Stimulated activated CD4-positive, alpha-beta T cell treated with anti-CD3 and anti-CD28 coated beads, TNF-alpha, amount 100 ng/mL, for 24 hours (primary cell): ENCODE results near the gene CREB3.

Experiments used
- DNase-seq, 3 experiments: peaks; one replicate each; pipeline ENCODE4 v3.0.0-alpha.2; 2020; ENCODE audit warnings: low read depth in 3 of 3

CREB3 gene

GRCh38 chr9:35700942-35701341 lies 31.5 kb upstream of the CREB3 start:
- DNase-seq = no peak

- no peak for DNase-seq
Observed at GRCh38 chr9:35702696-35703095, 29.8 kb upstream of the CREB3 start.

- no peak for DNase-seq
Observed at GRCh38 chr9:35703906-35704672, 28.4 kb upstream of the CREB3 start.

GRCh38 chr9:35705372-35705771 lies 27.1 kb upstream of the CREB3 start:
- DNase-seq = no peak

- no peak for DNase-seq
Observed at GRCh38 chr9:35705836-35706430, 26.5 kb upstream of the CREB3 start.

- no peak for DNase-seq
Observed at GRCh38 chr9:35706951-35707350, 25.5 kb upstream of the CREB3 start.

- DNase-seq = no peak
Observed at GRCh38 chr9:35708146-35708545, 24.3 kb upstream of the CREB3 start.

GRCh38 chr9:35710818-35711500 lies 21.5 kb upstream of the CREB3 start:
- no peak for DNase-seq

GRCh38 chr9:35711501-35712428 lies 20.7 kb upstream of the CREB3 start:
- no peak for DNase-seq

- DNase-seq = no peak
Observed at GRCh38 chr9:35712762-35713400, 19.6 kb upstream of the CREB3 start.

GRCh38 chr9:35713578-35713977 lies 18.9 kb upstream of the CREB3 start:
- no peak for DNase-seq

GRCh38 chr9:35714123-35714522 lies 18.3 kb upstream of the CREB3 start:
- no peak for DNase-seq

- DNase-seq = no peak
Observed at GRCh38 chr9:35714579-35715252, 17.8 kb upstream of the CREB3 start.

- DNase-seq = no peak
Observed at GRCh38 chr9:35716230-35716629, 16.2 kb upstream of the CREB3 start.

GRCh38 chr9:35717132-35717870 lies 15.2 kb upstream of the CREB3 start:
- no peak for DNase-seq

- no peak for DNase-seq
Observed at GRCh38 chr9:35718721-35719511, 13.6 kb upstream of the CREB3 start.

- DNase-seq = no peak
Observed at GRCh38 chr9:35719546-35719945, 12.9 kb upstream of the CREB3 start.

GRCh38 chr9:35723426-35723825 lies 9.0 kb upstream of the CREB3 start:
- DNase-seq = no peak

GRCh38 chr9:35723908-35724307 lies 8.6 kb upstream of the CREB3 start:
- DNase-seq = no peak
